ENCODE measurements around the gene ASCL2. TPM values are rescaled to one million over a fixed set of nuclear protein-coding genes. Genes with fewer than 3 reads are reported as not detected.

Gene ASCL2
- total RNA-seq, 1 experiment from 2014 or later: not detected

DNA sequence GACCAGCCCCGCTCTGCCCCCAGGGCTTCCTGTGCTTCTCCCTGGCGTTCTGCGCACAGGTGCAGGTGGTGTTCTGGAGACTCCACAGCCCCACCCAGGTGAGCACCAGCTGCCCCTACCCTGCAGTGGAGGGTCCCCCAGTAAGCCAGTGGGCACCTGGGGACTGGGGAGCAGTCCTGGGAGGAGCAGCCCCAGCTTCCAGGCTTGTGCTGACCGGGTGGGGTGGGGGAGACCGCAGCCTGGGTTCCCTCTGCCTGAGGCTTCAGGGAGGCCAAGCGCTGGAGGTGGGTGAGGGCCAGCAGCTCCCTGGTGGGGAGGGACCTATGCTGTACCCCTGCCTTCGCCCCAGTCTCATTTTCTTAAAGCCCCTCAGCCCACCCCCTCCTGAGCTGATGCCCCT is 38.3 kb upstream of the ASCL2 start:
- no peak for DNase-seq (ENCODE audit: low read depth)

- no peak for DNase-seq (ENCODE audit: low read depth)
Observed at GRCh38 chr11:2307501-2308331, 37.3 kb upstream of the ASCL2 start.

- no peak for DNase-seq (ENCODE audit: low read depth)
Observed at GRCh38 chr11:2306877-2307500, 36.6 kb upstream of the ASCL2 start.

GRCh38 chr11:2306452-2306823 is 36.0 kb upstream of the ASCL2 start:
- DNase-seq (ENCODE audit: low read depth): peak; percentile 28

DNA sequence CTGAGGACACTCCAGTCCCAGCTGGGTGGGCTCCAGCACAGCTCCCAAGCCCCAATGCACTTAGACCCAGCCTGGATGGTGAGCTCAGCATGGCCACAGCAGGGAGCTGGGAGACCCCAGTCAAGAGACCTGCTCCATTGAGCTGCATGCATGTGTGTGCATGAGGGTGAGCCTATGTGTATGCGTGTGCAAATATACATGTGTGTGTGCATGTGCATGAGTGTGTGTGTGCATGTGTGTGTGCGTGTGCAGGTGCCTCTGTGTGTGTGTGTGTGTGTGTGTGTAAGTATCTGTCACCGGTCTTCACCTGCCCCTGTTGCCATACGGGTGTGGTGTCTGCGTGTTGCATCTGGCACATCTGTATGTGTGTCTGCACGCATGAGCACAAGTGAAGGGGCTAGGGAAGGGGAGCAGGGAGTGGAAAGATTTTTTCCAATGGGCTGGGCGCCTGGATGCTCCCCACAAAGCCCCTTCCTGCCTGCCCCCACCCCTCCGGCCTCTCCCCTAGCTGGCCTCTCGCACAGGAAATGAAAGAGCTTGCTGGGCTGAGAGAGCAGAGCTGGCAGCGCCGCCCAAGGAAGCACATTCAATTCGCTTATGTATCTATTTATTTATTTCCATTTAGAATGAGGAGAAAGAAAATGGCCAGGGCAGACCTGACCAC is 35.5 kb upstream of the ASCL2 start:
- no peak for DNase-seq (ENCODE audit: low read depth)

DNA sequence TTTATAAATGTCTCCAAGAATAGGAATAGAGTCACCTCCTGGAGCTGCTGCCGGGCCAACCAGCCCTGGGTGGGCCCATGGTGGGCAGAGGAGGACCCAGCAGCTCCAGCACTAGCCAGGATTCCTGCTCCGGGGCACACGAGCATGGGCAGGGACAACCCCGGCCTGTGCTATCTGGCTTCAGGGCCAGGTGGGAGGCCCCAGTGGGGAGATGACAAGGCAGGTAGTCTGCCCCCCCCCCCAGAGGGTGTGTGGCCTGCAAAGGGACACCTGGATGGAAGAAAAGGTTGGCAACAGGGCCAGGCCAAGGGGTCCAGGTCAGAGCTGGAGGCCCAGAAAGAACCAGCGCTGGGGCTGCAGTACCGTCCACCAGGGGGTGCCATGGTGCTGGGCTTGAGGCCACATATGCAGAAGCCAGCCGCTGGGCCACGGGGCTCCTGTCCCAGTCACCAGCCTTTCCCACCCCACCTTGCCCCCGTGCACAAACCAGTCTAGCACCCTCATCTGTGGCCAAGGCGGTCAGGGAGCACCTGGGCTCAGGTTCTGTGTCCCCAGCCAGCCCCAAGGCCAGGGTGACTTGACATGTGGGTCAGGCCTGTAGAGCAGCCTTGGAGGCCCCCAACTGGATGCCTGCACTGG is 34.9 kb upstream of the ASCL2 start:
- peak; percentile 56 for DNase-seq (ENCODE audit: low read depth)

GRCh38 chr11:2304506-2305139 is 34.2 kb upstream of the ASCL2 start:
- no peak for DNase-seq (ENCODE audit: low read depth)

- DNase-seq (ENCODE audit: low read depth): no peak
Observed at GRCh38 chr11:2303627-2304505, 33.5 kb upstream of the ASCL2 start.

DNA sequence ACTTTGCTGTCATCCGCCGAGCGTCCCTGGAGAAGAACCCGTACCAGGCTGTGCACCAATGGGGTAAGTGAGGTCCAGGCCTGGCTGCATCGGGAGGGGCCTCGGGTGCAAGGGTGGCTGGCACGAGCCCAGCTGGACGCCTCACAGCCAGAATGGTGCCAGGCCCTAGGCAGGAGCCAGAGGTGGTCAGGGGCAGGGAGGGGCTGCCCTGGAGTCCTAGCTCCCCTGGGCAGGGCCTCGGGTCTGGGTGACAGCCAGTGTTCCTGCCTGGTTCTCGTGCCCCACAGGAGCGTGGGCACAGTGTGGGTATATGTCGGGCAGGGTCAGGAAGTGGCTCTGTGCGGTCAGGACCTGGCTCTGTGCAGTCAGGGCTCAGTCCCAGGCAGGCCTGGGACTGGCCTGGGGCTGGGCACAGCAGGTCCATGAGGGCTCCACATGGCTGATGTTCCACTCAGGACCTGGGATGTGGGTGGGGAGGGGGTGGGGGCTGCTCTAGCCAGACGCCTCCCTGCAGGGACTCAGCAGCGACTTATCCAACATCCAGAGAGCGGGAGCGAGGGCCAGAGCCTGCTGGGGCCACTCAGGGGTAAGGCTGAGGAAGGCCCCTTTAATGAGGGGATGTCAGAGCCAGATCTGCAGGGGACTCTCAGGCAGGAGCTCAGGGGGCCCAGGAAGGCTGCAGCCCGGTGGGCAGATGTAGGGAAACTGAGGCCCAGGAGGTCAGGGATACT is 32.7 kb upstream of the ASCL2 start:
- no peak for DNase-seq (ENCODE audit: low read depth)

DNA sequence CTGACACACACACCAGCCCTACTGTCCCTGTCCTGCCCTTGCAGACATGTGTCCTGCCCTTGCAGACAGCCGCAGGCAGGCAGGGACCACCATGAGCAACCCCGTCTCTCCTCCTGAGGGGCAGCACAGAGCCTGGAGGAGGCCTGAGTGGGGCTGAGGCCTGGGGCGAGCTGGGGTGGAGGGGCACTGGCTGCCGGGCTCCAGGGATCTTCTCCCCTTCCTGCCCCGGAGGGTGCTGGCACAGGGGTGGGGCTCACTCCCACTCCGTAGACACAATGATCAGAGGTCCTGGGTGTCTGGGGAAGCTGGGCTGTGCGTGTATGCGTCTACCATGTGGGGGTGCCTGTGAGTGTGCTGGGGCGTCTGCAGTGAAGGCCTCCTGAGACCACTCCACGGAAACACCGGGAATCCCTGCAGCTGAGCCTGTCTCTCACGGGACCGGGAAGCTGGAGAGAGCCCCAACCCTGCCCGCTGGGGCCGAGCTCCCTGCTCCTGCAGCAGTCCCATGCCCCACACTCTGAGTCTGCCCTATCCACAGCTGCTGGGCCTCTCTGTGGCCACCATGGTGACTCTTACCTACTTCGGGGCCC is 32.0 kb upstream of the ASCL2 start:
- DNase-seq (ENCODE audit: low read depth): no peak

GRCh38 chr11:2301631-2302305 is 31.4 kb upstream of the ASCL2 start, which contains the start of the genes C11orf21 and TSPAN32:
Gene C11orf21 (minus strand): TSS chr11:2301918. CDS start chr11:2301808, 110 bp downstream.
Gene TSPAN32 (plus strand): TSS chr11:2302013. CDS start chr11:2302150, 137 bp downstream.
- peak; percentile 63 for DNase-seq (ENCODE audit: low read depth)

DNA sequence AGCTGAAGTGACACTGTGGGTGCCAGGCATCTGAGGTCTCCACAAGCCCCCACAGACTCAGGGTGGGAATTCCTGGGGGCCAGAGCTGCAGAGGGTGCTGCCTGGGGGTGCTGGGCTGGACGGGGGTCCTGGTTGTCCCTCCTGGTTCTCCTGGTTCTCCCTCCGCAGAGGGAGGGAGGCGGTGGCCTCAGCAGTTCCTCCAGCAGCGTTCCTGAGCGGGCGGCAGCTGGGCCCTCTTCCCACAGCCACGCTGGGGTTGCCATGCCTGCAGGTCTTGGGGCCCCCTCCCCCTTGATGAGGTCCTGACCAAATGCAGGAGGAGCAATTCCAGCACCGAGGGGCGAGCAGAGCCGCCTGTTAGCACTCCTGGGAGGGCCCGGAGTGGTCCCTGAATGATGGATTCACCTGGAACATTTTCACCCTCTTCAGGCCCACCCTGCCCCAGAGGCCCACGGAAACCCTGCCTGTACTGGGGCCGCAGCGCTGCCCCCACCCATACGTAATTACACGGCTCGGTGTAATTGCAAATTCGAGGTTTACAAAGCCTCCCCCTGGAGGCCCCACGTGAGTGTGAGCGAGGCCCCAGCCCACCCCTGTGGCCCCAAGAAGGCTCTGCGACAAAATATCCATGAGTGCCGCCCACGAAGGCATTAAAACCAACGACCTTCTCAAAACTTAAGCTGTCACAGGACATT is 30.7 kb upstream of the ASCL2 start:
- DNase-seq (ENCODE audit: low read depth): no peak

DNA sequence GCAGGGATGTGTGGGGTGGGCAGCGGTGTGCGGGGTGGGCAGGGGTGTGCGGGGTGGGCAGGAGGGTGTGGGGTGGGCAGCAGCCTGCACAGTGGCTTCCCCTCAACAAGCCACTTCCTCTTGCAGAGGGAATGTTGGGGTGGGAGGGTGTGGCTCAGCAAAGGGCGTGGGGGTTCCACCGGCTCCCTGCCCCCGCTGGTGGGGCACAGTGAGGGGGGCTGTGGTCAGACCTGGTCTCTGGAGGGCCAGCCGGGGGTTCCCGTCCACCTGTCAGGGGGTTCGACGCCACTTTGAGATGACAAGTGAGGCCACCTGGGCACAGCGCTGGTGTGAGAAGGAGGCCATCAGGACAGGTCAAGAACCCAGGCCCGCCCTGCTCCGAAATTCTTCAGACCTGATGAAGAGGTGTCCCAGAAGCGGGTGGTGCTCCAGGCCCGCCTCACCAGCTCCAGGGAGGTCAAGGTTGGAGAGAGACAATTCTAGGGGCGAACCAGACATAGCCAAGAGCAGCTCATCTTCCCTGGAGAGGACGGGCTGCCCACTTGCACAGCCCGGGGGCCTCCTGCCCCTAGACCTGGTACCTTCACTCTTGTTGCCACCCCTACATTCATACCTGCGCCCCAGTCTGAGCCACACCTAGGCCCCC is 30.0 kb upstream of the ASCL2 start:
- DNase-seq (ENCODE audit: low read depth): no peak

DNA sequence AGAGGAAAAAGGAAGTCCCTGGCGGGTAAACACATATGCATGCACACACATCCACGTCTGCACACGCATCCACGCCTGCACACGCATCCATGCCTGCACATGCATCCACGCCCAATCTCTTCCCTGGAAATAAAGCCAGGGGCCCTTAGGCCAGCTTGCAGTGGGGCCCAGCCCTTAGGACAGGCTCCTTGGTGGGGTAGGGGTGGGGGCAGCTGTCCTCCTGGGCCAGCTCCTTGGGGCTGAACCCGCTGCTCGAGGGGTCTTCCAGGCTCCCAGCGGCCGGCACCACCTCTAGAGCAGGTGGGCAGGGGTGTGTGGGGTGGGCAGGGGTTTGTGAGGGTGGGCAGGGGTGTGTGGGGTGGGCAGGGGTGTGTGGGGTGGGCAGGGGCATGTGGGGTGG is 29.4 kb upstream of the ASCL2 start:
- DNase-seq (ENCODE audit: low read depth): no peak

DNA sequence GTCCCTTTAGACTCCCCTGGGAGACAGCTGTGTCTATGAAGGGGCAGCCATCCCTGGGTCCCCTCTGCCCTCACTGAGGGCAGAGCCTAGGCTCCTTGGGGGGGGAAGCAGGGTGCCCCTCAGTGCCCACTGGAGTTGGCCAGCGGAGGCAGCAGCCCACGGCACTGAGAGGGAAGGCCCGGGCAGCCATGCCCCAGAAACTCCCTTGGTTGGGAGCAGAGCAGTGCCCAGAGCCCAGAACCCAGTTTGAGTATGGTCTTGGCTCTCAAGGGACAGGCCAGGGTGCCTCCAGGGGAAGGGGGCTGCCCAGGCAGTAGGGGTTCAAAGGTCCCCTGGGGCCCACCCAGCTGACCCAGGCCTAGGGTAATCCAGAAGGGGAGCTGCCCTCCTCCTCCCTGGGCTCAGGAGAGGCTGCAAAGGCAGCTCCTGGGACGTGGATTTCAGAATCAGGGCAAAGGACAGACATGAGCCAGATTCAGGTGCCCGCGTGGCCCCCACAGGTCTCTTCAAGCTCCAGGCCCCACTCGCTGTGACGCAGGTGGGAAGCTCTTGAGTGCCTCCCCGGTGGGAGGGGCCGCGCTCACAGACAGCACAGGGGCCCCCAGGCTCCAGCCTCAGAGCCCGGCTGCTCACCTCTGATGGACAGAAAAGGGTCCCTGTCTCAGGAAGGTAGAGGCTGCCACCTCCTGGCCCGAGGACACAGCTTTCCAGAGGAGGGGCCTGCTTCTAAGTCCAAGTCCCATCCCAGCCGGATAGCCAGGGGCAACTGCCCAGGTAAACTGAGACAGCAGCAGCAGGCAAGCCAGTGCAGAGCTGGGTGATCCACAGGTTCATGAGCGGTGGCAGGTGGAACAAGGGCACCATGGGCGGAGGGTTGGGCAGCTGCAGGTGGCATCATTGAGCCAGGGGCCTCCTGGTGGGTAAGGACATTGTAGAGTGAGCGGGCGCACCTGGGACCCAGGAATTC is 28.7 kb upstream of the ASCL2 start:
- peak; percentile 34 for DNase-seq (ENCODE audit: low read depth)

DNA sequence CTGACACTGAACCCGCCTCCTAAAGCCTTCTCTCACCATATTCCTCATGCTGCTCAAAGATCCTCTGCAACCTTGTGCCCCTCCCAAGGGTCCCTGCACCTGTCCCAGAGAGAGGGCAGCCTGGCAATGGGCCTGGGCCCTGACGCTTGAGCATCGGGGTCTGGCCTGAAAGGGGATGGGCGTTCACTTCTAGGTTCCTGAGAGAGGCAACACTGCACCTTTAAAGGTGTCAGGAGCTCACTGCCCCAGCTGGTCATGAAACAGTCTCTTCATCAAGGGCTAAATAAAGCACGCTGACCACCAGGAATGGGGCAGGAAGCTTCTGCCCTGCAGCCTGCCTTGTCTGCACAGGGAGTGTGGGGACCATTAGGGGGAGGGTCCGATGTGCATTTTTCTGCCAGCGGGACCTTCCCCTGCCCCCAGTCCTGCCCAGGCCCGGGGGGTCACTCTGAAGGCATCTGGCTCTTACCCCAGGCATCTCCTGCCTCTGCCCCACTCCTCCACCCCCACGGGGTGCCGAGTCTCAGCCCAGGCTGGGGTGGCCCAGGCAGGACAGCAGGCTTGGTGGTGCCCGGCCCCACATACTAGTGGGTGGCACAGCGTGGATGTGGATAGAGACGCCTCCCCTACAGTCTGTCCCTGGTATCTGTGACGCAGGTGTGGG is 27.9 kb upstream of the ASCL2 start:
- DNase-seq (ENCODE audit: low read depth): no peak

Data from M059J (cell line).